ENCODE results near the gene TMEM253.

The TMEM253 gene

DNA sequence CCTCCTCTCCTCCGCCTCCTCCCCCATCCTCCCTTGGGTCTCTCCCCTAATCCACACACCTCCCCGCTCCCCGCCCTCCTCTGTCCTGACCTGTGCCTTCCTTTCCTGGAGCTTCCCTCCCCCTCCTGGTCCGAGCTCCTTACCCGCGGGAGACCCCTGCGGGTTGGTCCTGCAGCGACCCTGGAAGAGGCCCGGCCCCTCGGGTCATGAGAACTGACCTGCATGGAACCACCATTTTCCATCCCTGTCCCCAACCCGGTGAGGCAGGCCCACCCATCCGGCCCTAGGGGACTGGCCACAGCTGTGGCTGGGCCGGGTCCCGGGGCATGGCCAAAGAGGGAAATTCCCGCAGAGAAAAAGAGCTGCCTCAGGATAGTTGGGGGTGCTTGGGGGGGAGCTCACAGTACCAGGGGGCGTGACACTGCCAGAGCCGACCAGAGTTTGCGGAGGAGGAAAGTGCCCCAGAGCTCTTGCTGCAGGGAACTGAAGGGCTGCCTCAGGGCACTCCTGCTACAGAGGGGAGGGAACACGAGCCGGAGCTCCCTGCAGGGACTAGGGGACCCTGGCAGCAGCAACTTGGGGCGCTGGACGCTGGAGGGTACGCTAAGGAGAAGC is 30.1 kb upstream of the TMEM253 start:
- H2BK120ac ChIP-seq (ENCODE audit: insufficient read depth, low read length, poor library complexity), result peak overlapping the region; percentile 96
- no peaks in the 10 kb centered on the region for H3K9me3 ChIP-seq (ENCODE audit: insufficient read depth, low read depth, low read length)
- H2BK5ac ChIP-seq (ENCODE audit: low read depth, low read length, poor library complexity), result peak overlapping the region; percentile 96
- H3K23ac ChIP-seq (ENCODE audit: low read length), result peak overlapping the region; percentile 23
- peak overlapping the region; percentile 97 for H3K4me2 ChIP-seq (ENCODE audit: low read length)
- no peaks in the 10 kb centered on the region for H3K27me3 ChIP-seq (ENCODE audit: insufficient read depth, low read length)
- peaks cover 24% of the 10 kb centered on the region for H3K79me1 ChIP-seq (ENCODE audit: low read length)
- peak overlapping the region; percentile 31 for H2AK5ac ChIP-seq (ENCODE audit: low read length)
- peak overlapping the region; percentile 87 for H3K9ac ChIP-seq (ENCODE audit: low read length)
- no CpG with 5 or more reads among the region's 23 CpGs for WGBS (ENCODE audit: extremely low coverage, insufficient coverage, insufficient read length)
- peaks cover 15 to 18% of the 10 kb centered on the region in 2 experiments for H3K4me1 ChIP-seq (ENCODE audit: control insufficient read depth in 1 of 2, insufficient read depth in 2 of 2, low read length in 2 of 2)
- peak overlapping the region; percentile 91 for H4K8ac ChIP-seq (ENCODE audit: low read depth, low read length)
- H3K36me3 ChIP-seq (ENCODE audit: control insufficient read depth in 1 of 2, insufficient read depth in 2 of 2, low read length in 2 of 2), result peaks cover 26 to 29% of the 10 kb centered on the region in 2 experiments
- H3K27ac ChIP-seq (ENCODE audit: low read depth, low read length), result peak overlapping the region; percentile 99
- H2AFZ ChIP-seq (ENCODE audit: insufficient read depth, low read length, poor library complexity), result peak overlapping the region; percentile 82
- H4K12ac ChIP-seq (ENCODE audit: low read depth, low read length), result peak overlapping the region; percentile 84
- H3K79me2 ChIP-seq (ENCODE audit: control insufficient read depth, insufficient read depth, low read length, poor library complexity), result peaks cover 10% of the 10 kb centered on the region
- peak overlapping the region; percentile 77 for H3K4ac ChIP-seq (ENCODE audit: low read depth, low read length)
- peak overlapping the region; percentile 61 for H2BK12ac ChIP-seq (ENCODE audit: low read length)
- H3K18ac ChIP-seq (ENCODE audit: low read length), result peak overlapping the region; percentile 88
- H3K14ac ChIP-seq (ENCODE audit: low read length), result peak overlapping the region; percentile 91
- peak overlapping the region; percentile 82 for H3K4me3 ChIP-seq (ENCODE audit: low read depth, low read length)
- peak in 1 of 2 donors; percentile 35 for DNase-seq
- H4K91ac ChIP-seq (ENCODE audit: low read depth, low read length), result peak overlapping the region; percentile 99

DNA sequence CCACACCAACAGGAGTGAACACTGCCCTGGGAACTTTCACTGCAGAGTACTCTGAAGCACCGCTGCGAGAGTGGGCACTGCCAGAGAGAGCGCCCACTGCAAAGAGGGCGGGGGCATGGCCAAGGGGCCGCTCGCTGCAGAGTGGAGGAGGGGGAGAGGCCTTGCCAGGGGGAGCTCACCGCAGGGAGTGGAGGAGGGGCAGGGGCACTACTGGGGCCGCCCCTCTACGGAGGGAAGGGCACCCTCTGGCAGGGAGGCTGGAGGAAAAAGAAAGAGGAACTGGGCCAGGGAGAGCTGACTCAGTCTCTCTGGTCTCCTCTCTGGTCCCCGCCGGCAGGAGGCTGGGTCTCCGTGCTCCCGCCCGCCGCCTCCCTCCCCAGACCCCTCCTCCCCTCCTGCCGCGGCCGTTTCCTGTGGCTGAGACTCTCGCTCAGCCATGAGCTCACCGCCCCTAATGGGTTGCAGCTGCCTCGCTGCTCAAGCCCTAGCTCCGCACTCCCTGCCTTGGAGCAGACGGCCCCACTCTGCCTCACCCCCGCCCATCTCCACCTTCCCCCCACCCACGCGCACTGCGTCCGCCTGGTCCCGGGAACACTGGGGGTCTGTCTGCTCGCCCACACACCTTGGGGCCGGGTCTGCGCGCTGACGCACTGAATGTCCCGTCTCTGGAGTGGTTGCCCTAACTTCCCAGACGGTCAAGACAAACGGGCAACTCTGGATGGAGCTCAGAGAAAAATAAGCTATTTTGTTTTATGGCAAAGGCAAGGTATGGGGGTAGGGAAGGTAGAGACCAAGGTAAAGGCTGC is 29.4 kb upstream of the TMEM253 start:
- peak overlapping the region; percentile 87 for H3K9ac ChIP-seq (ENCODE audit: low read length)
- H2BK120ac ChIP-seq (ENCODE audit: insufficient read depth, low read length, poor library complexity), result peak overlapping the region; percentile 96
- peak overlapping the region; percentile 31 for H2AK5ac ChIP-seq (ENCODE audit: low read length)
- peak overlapping the region; percentile 88 for H3K18ac ChIP-seq (ENCODE audit: low read length)
- peaks cover 30 to 36% of the 10 kb centered on the region in 2 experiments for H3K36me3 ChIP-seq (ENCODE audit: control insufficient read depth in 1 of 2, insufficient read depth in 2 of 2, low read length in 2 of 2)
- peak overlapping the region; percentile 53 for H2AFZ ChIP-seq (ENCODE audit: insufficient read depth, low read length, poor library complexity)
- H3K14ac ChIP-seq (ENCODE audit: low read length), result peak overlapping the region; percentile 91
- H4K91ac ChIP-seq (ENCODE audit: low read depth, low read length), result peak overlapping the region; percentile 99
- H3K27ac ChIP-seq (ENCODE audit: low read depth, low read length), result peak overlapping the region; percentile 99
- H4K8ac ChIP-seq (ENCODE audit: low read depth, low read length), result peak overlapping the region; percentile 91
- peak; percentile 28 to 58 for DNase-seq
- peak overlapping the region; percentile 97 for H3K4me2 ChIP-seq (ENCODE audit: low read length)
- H2BK5ac ChIP-seq (ENCODE audit: low read depth, low read length, poor library complexity), result peak overlapping the region; percentile 96
- peak overlapping the region; percentile 66 for H3K4ac ChIP-seq (ENCODE audit: low read depth, low read length)
- no peaks in the 10 kb centered on the region for H3K27me3 ChIP-seq (ENCODE audit: insufficient read depth, low read length)
- peak overlapping the region; percentile 23 for H3K23ac ChIP-seq (ENCODE audit: low read length)
- H3K9me3 ChIP-seq (ENCODE audit: insufficient read depth, low read depth, low read length), result no peaks in the 10 kb centered on the region
- peaks cover 24% of the 10 kb centered on the region for H3K79me1 ChIP-seq (ENCODE audit: low read length)
- peak overlapping the region; percentile 82 for H3K4me3 ChIP-seq (ENCODE audit: low read depth, low read length)
- peak overlapping the region; percentile 61 for H2BK12ac ChIP-seq (ENCODE audit: low read length)
- peaks cover 15 to 18% of the 10 kb centered on the region in 2 experiments for H3K4me1 ChIP-seq (ENCODE audit: control insufficient read depth in 1 of 2, insufficient read depth in 2 of 2, low read length in 2 of 2)
- H4K12ac ChIP-seq (ENCODE audit: low read depth, low read length), result peak overlapping the region; percentile 84
- no CpG with 5 or more reads among the region's 37 CpGs for WGBS (ENCODE audit: extremely low coverage, insufficient coverage, insufficient read length)
- peaks cover 10% of the 10 kb centered on the region for H3K79me2 ChIP-seq (ENCODE audit: control insufficient read depth, insufficient read depth, low read length, poor library complexity)

DNA sequence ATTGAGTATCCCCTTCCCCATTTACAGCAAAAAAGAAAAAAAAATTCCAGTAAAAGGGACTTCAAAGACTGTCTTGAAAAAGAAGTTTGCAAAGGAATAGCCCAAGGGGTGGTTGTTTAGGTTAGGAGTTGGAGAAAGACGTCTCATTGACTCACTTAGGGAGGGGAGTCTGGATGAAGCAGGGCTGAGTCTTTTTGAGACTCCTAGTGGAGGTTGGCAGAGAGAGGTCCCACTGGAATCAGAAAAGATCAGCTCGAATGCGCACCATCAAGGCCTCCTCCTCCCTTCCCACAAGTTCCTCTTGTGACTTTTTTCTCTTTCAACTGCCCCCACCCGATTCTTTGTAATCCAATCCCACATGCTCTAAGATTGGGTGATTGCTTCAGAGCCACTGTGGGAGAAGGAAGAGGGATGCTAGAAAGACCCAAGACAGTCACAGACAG is 28.8 kb upstream of the TMEM253 start:
- Histone ChIP-seq H2AK5ac (ENCODE audit: low read length) (no peak overlapping the region), H3K9me3 (ENCODE audit: insufficient read depth, low read depth, low read length) (no peaks in the 10 kb centered on the region), H3K18ac (ENCODE audit: low read length) (no peak overlapping the region), H3K4me3 (ENCODE audit: low read depth, low read length) (no peak overlapping the region), H2AFZ (ENCODE audit: insufficient read depth, low read length, poor library complexity) (no peak overlapping the region), H3K9ac (ENCODE audit: low read length) (no peak overlapping the region), H3K4me2 (ENCODE audit: low read length) (peak overlapping the region; percentile 97), H3K14ac (ENCODE audit: low read length) (no peak overlapping the region), H2BK120ac (ENCODE audit: insufficient read depth, low read length, poor library complexity) (peak overlapping the region; percentile 77), H4K91ac (ENCODE audit: low read depth, low read length) (peak overlapping the region; percentile 48), H2BK12ac (ENCODE audit: low read length) (peak overlapping the region; percentile 5), H3K23ac (ENCODE audit: low read length) (no peak overlapping the region), H3K4me1 (ENCODE audit: control insufficient read depth in 1 of 2, insufficient read depth in 2 of 2, low read length in 2 of 2) (peaks cover 15 to 18% of the 10 kb centered on the region in 2 experiments), H4K12ac (ENCODE audit: low read depth, low read length) (no peak overlapping the region), H3K4ac (ENCODE audit: low read depth, low read length) (no peak overlapping the region), H2BK5ac (ENCODE audit: low read depth, low read length, poor library complexity) (peak overlapping the region; percentile 71), H3K36me3 (ENCODE audit: control insufficient read depth in 1 of 2, insufficient read depth in 2 of 2, low read length in 2 of 2) (peaks cover 34 to 40% of the 10 kb centered on the region in 2 experiments), H3K79me2 (ENCODE audit: control insufficient read depth, insufficient read depth, low read length, poor library complexity) (peaks cover 10% of the 10 kb centered on the region), H3K27me3 (ENCODE audit: insufficient read depth, low read length) (no peaks in the 10 kb centered on the region), H4K8ac (ENCODE audit: low read depth, low read length) (no peak overlapping the region), H3K27ac (ENCODE audit: low read depth, low read length) (peak overlapping the region; percentile 92), H3K79me1 (ENCODE audit: low read length) (peaks cover 24% of the 10 kb centered on the region)
- DNase-seq, result peak in 1 of 2 donors; percentile 4
- WGBS (ENCODE audit: extremely low coverage, insufficient coverage, insufficient read length), result no CpG with 5 or more reads among the region's 4 CpGs

DNA sequence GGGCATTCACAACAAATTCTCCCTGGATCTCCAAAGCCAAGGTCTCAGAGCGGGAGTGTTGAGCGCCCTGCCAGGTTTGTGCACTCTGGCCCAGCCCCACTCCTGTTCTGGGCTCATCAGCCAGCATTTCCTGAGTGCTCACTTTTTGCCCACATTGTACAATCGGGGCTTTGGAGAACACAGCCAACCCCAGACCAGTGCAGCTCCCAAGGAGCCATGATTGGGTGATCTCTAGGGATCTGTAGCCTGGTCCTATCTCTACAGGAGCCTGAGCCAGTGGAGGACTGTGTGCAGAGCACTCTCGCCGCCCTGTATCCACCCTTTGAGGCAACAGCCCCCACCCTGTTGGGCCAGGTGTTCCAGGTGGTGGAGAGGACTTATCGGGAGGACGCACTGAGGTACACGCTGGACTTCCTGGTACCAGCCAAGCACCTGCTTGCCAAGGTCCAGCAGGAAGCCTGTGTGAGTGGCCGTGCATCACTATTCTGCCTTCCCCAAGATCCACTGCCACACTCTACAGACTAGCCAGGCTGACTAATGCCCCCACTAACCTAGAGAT is 28.0 kb upstream of the TMEM253 start:
- Histone ChIP-seq H3K4me3 (ENCODE audit: low read depth, low read length) (no peak overlapping the region), H3K79me2 (ENCODE audit: control insufficient read depth, insufficient read depth, low read length, poor library complexity) (peaks cover 10% of the 10 kb centered on the region), H3K27me3 (ENCODE audit: insufficient read depth, low read length) (no peaks in the 10 kb centered on the region), H2BK12ac (ENCODE audit: low read length) (no peak overlapping the region), H2BK5ac (ENCODE audit: low read depth, low read length, poor library complexity) (no peak overlapping the region), H3K79me1 (ENCODE audit: low read length) (peaks cover 24% of the 10 kb centered on the region), H3K4me1 (ENCODE audit: control insufficient read depth in 1 of 2, insufficient read depth in 2 of 2, low read length in 2 of 2) (peaks cover 15 to 18% of the 10 kb centered on the region in 2 experiments), H3K9ac (ENCODE audit: low read length) (no peak overlapping the region), H2AFZ (ENCODE audit: insufficient read depth, low read length, poor library complexity) (no peak overlapping the region), H3K9me3 (ENCODE audit: insufficient read depth, low read depth, low read length) (no peaks in the 10 kb centered on the region), H2AK5ac (ENCODE audit: low read length) (no peak overlapping the region), H3K4ac (ENCODE audit: low read depth, low read length) (no peak overlapping the region), H3K4me2 (ENCODE audit: low read length) (peak overlapping the region; percentile 97), H3K14ac (ENCODE audit: low read length) (no peak overlapping the region), H4K91ac (ENCODE audit: low read depth, low read length) (no peak overlapping the region), H2BK120ac (ENCODE audit: insufficient read depth, low read length, poor library complexity) (no peak overlapping the region), H3K36me3 (ENCODE audit: control insufficient read depth in 1 of 2, insufficient read depth in 2 of 2, low read length in 2 of 2) (peaks cover 34 to 43% of the 10 kb centered on the region in 2 experiments), H3K23ac (ENCODE audit: low read length) (no peak overlapping the region), H4K12ac (ENCODE audit: low read depth, low read length) (no peak overlapping the region), H3K18ac (ENCODE audit: low read length) (no peak overlapping the region), H4K8ac (ENCODE audit: low read depth, low read length) (no peak overlapping the region), H3K27ac (ENCODE audit: low read depth, low read length) (no peak overlapping the region)
- no CpG with 5 or more reads among the region's 9 CpGs for WGBS (ENCODE audit: extremely low coverage, insufficient coverage, insufficient read length)
- no peak for DNase-seq
